ENCODE results near the gene SMIM35.

The SMIM35 gene

DNA sequence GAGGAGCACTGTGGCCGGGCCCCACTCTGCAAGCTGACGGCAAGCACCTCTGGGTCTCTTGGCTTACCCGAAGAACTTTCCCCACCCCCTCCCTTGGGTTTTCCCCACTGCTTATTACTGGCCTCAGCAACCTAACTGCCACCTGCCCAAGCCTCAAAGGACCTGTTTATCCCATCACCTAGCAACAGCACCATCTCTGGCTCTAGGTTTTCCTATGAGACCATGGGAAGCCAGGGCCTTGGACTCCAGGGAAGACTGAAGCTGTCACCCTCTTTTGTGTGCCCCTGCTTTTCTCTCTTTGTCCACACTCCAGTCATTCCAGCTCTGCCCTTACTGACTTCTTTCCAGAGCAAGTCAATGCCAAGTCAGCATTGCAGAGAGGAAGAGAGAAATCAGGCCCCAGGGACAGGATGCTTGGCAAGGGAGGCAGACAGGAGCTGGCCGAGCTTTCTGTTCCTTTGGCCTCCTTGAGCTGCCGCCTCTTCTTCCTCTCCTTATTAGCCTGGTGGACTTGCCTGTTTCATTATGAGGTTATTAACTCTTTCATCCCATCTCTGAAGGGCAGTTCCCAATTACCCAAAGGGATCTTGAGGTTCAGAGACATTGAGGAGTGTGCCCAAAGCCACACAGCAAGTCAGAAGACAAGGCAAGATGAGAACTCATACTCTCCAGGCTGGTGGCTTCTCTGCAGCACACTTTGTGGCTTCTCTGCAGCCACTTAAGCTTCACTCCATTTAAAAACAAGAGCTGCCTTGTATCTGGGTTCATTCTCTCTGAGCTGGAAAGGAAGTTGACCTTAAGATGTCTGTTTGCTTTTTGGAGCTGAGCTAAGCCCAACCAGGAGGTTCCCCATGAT lies at the start of gene SMIM35:
Gene SMIM35 (minus strand): TSS at position 51 of the 856 bp plus-strand sequence. CDS start 206 bp downstream, outside the sequence.
- DNase-seq (ENCODE audit: low read depth, low spot score), result no peak
- H3K27ac ChIP-seq, result no peak within 1 kb of the TSS

DNA sequence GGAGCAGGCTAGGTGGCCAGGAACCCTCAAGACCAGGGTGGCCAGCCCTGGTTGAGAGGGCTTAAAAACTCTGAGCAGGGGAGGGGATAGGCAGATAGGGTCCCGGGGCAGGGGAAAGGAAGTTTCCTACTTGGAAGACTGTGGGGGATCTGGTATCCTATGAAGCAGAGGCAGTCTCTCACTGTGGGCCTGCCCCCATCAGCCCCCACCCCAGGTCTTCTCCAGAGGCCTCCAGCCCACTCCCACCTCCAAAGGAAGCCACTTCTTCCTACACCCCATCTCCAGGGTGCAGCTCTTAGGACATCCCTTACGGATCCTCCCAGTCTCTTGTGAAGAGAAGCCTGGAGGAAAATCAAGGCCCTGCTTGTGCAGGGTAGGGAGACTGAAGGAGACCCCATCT lies 49.6 kb upstream of the SMIM35 start:
- DNase-seq (ENCODE audit: low read depth, low spot score), result no peak
- no peak overlapping the region for H3K27ac ChIP-seq

DNA sequence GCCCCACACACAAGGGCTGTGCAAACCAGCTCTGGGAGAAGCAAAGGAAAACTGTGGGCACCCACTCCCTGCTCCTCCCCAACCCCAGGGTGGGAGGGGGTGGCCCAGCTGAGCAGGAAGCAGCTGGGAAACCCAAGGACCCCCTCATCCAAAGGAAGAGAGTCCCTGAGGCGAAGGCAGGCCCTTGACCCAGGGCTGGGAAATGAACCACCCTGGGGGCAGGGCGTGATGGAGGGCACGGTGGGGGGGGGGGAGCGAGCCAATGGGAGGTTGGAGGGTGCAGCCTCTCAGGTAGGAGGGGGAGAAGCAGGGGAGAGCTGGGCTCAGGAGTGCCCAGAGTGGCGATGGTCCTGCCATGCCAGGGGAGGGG lies 49.0 kb upstream of the SMIM35 start:
- H3K27ac ChIP-seq, result no peak overlapping the region
- no peak for DNase-seq (ENCODE audit: low read depth, low spot score)

DNA sequence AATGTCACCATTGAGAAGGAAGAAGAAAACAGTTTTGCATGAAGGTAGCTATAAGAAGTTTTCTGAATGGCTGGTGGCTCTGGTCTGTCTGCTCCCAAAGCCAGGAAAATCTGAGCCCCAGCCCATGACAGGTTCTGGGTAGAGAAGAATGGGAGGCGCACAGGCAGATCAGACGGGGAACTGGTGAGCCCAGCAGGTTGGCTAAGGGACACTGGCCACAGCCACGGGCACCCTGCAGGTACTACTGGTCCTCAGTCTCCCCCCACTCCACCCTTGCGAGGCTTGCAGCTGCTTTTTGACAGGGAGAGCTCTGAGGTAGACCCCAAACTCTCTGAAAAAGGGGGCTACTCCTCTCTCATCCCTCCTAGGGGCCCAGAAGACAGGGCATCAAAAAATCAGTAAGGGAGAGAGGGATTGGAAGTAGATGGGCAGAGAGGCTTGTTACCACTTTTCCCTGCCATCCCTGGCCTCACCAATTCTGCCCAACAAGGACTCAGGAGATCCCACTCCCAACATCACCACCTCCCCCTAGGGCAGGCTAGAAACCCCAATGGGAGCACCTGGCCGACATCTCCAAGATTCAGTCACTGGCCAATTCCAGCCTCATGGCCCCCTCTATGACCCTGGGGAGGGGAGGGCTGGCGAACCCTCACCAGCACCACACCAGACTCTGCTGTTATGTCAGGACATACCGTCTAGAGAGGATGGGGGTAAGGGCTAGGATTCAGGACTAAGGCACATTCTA lies 48.5 kb upstream of the SMIM35 start:
- no peak overlapping the region for H3K27ac ChIP-seq
- DNase-seq (ENCODE audit: low read depth, low spot score), result no peak

DNA sequence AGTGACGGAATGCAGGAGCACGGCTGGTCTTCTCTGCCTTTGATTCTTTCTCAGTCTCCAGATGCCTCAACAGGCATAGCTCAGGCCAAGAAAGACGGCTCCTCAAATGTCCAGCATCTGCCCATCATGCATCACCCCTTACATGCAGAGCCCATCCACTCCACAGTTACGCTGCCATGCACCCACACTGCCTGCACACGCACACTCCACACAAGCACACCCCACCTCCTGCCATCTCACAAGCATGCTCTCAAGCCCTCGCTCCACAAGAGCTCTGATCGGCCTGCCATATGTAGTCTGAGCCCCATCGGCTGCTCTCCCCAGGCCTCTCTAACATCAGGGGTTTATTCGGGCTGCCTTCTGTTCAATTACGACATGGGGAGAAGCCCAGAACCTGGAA lies 47.1 kb upstream of the SMIM35 start:
- no peak overlapping the region for H3K27ac ChIP-seq
- no peak for DNase-seq (ENCODE audit: low read depth, low spot score)

DNA sequence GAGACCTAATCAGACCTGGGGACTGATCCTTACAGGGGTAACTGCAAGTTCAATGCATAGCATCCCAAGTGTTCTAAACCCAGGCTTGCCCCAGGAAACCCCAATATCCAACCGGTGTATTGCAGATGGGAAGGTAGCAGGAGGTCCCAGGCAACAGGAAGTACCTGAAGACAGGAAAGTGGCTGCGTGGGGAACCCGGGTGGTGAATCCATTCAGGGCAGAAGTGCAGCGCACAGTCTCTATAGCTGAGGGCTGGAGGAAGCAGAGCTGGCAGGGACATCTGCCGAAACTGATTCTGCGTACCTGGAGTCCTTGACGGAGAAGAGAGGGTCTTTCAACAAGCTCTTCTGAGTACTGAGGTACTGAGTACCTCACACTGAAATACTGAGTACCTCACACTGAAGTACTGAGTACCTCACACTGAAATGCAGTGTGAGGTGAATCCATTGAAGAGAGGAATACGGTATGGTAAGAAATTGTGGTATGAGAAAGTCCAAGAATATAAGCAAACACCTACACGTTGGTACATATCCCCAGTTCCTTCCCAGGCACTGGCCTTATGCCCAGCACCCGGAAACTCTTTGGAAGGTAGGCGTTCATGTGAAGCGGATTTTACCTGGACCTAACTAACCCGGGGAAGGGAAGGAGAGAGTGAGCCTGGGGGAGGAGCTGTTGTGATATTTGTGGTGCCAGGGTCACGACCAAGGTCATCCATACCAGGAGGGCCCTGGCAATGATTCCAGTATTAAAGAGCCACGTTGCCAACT lies 45.8 kb upstream of the SMIM35 start:
- no peak for DNase-seq (ENCODE audit: low read depth, low spot score)
- H3K27ac ChIP-seq, result no peak overlapping the region

DNA sequence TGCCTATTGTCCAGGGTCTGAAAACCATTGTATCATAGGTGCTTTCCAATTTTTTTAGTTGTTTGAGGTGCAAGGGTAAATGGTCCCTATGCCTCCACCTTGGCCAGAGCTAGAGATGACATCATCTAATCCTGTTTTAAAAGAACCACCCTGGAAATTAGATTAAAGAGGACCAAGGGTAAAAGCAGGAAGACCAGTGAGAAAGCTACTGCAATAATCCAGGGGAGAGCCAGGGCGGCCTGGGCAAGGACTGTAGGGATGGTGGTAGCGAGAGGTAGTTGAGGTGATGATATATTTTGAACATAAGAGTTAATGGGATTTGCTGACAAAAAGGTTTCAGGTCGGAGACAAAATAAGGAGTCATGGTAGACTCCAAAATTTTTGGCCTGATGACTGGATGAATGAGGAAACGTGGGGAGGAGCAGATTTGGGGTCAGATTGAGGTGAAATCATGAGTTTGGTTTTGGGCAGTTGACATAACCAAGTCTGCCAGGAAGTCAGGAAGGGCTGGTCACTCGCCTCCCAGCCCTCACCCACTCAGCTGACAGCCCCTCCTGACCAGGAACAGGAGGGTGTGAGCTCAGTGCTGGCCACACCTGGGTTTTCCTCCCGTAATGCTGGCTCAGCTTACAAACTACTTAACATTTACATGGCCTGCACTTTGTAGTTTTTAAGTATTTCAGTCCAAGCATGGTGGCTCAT lies 42.9 kb upstream of the SMIM35 start:
- no peak for DNase-seq (ENCODE audit: low read depth, low spot score)
- no peak overlapping the region for H3K27ac ChIP-seq

DNA sequence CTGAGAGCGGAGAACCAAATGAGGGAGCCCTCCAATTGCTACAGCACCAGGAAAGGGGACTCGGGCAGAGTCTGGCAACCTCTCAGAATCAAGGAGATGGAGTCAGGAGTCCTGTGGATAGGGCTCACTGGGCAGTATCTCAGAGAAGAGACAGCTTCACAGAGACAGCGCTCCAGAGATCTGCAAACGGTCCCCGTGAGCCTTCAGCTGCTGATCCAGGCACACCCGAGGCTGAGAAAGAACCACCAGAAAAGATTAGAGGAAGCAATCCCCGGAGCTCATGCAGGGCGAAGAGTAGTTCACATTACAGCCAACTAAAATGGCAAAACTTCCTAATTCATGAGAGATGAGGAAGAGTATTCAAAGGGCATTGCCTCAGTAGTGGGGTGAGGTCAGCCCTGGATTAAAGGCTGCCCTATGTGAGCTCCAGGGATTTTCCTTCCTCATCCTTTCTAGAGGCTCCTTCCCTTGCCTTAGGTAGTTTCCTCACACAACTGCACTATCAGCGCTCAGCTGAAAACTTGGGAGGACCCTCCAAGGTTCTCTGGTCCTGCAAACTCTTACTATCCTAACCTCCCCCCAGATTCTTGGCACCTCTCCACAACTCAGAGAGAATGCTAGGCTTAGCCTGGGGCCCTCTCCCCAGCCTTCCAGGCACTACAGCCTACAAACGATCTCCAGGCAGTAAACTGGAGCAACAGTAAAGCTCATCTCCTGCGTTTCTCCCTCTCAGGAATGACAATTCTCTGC lies 42.1 kb upstream of the SMIM35 start:
- H3K27ac ChIP-seq, result no peak overlapping the region
- no peak for DNase-seq (ENCODE audit: low read depth, low spot score)

DNA sequence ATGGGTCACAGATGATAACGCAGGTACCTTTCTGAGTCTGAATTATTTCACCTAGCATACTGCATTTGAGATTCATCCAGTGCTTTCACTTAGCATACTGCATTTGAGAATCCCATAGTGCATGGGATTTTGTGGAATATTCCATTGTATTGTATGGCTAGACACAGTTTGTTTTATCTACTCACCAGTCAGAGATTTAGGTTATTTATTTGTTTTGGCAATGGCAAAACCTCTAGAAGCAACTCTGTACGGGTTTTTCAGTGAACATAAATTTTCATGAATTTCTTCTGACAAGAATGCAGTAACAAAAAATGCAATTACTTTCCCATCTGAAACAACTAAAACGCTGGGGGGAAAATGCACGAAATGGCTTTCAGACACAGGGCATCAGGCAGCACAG lies 41.5 kb upstream of the SMIM35 start:
- H3K27ac ChIP-seq, result no peak overlapping the region
- no peak for DNase-seq (ENCODE audit: low read depth, low spot score)

DNA sequence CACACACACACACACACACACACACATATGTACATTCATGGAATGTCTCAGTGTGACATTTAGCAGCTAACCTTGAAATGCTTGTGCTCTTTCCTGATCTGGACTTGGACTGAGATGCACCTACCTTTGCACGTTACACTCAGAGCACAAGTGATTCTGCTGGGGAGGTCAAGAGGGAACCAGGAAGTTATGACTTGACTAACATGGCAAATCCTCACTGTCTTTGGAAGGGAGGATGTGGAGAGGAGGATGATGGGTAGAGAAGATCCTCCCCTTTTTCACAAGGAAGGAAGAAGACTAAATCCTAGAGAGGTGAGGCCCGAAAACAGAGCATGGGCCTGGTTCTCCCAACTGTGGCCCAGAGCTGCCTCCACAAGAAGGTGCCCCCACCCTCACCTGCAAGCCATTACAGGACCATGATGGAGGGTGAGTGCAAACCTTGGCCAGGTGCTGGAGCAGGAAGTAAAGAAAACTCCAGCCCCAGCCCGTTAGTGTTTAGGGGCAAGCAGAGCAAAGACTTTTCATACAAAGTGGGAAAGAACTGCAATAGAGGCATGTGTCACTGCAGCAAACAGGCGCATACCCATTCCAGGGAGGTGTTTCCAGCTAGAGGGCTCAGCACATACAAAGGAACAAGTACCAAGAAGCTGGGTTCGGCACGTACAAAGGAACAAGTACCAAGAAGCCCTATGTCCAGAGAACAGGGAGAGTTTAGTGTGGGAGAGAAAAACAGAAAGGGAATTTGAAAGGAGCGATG lies 39.5 kb upstream of the SMIM35 start:
- H3K27ac ChIP-seq, result no peak overlapping the region
- peak; percentile 67 for DNase-seq (ENCODE audit: low read depth, low spot score)

DNA sequence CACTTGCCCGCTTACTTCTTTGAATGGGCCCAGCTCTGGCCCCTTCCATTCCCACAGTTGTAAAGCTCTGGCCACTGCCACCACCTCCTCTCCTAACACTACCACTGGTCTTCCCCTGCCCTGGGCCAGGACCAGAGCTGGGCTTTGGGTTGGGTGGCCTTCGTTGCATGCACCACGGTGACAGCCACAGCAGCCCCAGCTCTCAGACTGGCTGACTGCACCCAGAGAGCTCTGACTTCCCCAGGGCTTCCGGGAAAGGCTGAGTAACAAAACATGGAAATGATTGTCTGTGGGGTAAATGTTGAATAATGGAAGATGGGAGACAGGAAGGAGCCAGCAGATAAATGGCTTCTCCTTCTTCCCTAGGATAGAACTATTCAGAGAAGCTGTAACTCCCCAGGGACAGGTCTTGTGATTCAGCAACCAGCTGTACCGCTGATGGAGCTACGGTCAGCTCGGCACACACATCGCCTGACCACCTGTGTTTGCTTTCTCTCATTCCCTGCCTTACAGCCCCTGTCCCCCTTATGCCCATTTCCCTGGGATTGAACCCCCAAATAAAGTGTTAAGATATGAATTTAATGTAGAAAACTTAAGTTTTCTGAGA lies 38.3 kb upstream of the SMIM35 start:
- no peak for DNase-seq (ENCODE audit: low read depth, low spot score)
- H3K27ac ChIP-seq, result no peak overlapping the region

DNA sequence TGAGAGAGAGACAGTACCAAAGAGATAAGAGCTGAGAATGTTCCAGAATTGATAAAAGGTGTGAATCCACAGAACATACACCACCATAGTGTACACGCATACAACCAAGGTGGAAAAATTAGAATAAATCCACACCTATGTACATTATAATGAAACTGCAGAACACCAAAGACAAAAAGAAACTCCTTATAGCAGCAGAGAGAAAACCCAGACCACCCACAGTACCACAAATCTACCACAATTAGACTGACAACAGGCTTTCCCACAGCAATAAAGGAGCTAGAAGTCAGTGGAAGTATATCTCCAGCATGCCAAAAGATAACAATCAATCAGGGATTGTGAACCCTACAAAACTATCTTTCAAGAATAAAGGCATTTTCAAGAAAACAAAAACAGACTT lies 34.0 kb upstream of the SMIM35 start:
- H3K27ac ChIP-seq, result no peak overlapping the region
- no peak for DNase-seq (ENCODE audit: low read depth, low spot score)

DNA sequence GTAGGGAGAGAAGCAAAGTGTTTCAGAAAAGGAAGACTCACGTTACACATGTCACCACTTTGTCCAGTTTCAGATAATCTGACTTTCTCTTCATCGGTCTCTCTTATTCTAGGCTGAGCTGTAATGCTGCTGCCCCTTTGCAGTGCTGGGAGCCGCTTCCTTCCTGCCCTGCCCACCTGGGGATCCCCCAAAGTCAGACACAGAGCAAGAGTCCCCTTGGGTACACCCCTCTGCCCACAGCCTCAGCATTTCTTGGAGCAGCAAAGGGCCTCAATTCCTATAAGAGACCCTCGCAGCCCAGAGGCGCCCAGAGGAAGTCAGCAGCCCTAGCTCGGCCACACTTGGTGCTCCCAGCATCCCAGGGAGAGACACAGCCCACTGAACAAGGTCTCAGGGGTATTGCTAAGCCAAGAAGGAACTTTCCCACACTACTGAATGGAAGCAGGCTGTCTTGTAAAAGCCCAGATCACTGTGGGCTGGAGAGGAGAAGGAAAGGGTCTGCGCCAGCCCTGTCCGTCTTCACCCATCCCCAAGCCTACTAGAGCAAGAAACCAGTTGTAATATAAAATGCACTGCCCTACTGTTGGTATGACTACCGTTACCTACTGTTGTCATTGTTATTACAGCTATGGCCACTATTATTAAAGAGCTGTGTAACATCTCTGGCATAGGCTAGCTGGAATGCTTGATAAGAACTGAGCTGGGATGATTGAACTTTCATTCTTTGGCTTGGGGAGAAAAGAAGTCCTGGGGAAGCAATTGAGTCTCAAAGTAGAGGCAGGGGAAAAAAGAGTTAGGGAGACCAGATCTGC lies 31.2 kb upstream of the SMIM35 start:
- no peak overlapping the region for H3K27ac ChIP-seq
- DNase-seq (ENCODE audit: low read depth, low spot score), result no peak

DNA sequence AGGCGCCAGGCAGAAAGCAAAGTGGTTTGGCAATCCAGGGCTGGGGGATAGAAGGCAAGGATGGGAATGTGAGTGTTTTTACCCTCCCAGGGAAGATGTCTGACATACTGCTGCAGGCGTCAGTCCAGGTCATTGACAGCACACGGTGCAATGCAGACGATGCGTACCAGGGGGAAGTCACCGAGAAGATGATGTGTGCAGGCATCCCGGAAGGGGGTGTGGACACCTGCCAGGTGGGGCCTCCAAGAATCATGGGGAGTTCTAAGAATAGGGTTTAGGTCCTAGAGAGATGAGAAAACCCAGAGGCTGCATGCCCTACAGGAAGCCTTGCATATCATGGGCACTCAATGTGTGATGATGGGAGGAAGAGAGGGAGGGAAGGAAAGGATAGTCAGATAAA lies 28.3 kb upstream of the SMIM35 start:
- H3K27ac ChIP-seq, result no peak overlapping the region
- DNase-seq (ENCODE audit: low read depth, low spot score), result no peak

DNA sequence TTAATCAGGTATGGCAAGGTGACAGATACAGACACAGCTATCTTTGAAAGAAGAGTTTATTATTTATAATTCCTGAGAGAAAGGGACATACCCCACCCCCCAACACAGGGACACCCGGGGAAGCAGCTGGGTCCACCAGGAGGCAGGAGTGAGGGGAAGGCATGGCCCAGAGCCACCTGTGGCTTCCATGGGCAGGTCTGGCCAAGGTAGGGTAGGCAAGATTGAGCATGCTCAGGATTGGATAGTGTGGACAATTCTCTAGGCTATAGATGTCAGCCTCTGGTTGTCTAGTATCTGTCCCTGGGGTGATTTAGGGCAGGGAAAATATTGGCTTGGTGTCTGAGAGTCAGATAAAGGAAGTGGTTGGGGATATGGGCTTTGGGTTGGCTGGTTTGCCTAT lies 27.5 kb upstream of the SMIM35 start:
- no peak overlapping the region for H3K27ac ChIP-seq
- DNase-seq (ENCODE audit: low read depth, low spot score), result no peak

DNA sequence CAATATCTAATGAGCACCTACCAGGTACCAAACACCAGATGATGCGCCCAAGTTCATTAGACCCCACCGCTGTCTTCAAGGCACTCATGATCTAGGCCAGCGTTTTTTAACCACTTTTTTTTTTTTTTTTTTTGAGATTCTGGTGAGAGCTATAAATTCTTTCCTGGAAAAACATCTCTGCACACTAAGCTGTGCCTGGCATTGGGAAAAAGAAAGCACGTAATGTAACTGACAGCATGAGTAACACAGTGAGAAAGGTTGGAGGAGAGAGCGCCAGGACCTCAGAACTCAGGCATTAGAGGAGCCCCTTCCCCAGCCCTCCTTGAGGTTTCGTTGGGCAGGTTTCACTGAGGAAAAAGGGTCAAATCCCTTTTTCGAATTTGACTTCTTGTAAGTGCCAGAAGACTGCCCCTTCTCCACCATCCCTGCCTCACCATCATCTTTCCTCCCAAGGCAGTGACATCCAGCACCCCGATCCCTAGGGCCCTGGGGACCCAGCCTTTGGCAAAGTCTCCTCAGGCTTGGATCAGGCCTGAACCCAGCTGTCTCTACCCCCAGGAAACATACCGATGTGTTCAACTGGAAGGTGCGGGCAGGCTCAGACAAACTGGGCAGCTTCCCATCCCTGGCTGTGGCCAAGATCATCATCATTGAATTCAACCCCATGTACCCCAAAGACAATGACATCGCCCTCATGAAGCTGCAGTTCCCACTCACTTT lies 26.1 kb upstream of the SMIM35 start:
- no peak overlapping the region for H3K27ac ChIP-seq
- DNase-seq (ENCODE audit: low read depth, low spot score), result no peak

DNA sequence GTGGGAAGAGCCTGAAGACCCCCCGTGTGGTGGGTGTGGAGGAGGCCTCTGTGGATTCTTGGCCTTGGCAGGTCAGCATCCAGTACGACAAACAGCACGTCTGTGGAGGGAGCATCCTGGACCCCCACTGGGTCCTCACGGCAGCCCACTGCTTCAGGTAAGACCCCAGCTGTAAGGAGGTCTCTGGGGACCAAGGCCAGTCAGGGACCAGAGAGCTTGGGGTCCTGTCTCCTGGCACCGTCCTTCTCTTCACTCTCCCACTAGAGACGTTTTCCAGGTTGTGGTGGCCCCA lies 24.9 kb upstream of the SMIM35 start:
- no peak for DNase-seq (ENCODE audit: low read depth, low spot score)
- no peak overlapping the region for H3K27ac ChIP-seq
